Common myeloid progenitor, CD34-positive (primary cell): ENCODE data around the gene DIAPH1.

ENCODE experiments used
- CTCF ChIA-PET: fragments of 350-600 bp; sonication (Branson Sonifier 250); formaldehyde crosslinking; loops from one replicate; lab custom pipeline; 2021; ENCODE audit warnings: antibody characterized with exemption; lab: Charles Lee
- POLR2A ChIA-PET: fragments of 350-600 bp; sonication (Branson Sonifier 250); formaldehyde crosslinking; loops from one replicate; lab custom pipeline; 2021; ENCODE audit warnings: antibody characterized with exemption; lab: Charles Lee
- DNase-seq, 3 donors: peaks; one replicate each; pipeline versions ENCODE4 v3.0.0 to v3.0.0-alpha.2; 2013
- H3K27ac ChIP-seq, 2 experiments: 1 replicate in 1 of 2; 2 replicates in 1 of 2; pipeline ENCODE4 v1.7.0; 2013; ENCODE audit warnings: inconsistent platforms in 2 of 2, low read length in 2 of 2, mild to moderate bottlenecking in 2 of 2, low read depth in 1 of 2, moderate library complexity in 1 of 2; ENCODE audit not compliant: severe bottlenecking in 2 of 2, insufficient read depth in 1 of 2, poor library complexity in 1 of 2
- H3K27me3 ChIP-seq, 5 experiments: replicated peaks in 2 of 5; 1 replicate in 3 of 5; 2 replicates in 2 of 5; pipeline versions ENCODE4 v1.6.1 to v1.7.0; 2013; ENCODE audit warnings: low read length in 4 of 5, mild to moderate bottlenecking in 2 of 5, moderate library complexity in 2 of 5, inconsistent platforms in 1 of 5; ENCODE audit not compliant: insufficient read depth in 5 of 5, control insufficient read depth in 4 of 5
- H3K36me3 ChIP-seq, 4 experiments: 1 replicate in 2 of 4; 2 replicates in 2 of 4; pipeline versions ENCODE4 v1.6.1 to v1.7.0; 2013; ENCODE audit warnings: low read length in 3 of 4, control low read depth in 1 of 4, mild to moderate bottlenecking in 1 of 4; ENCODE audit not compliant: control insufficient read depth in 4 of 4, insufficient read depth in 4 of 4
- H3K4me1 ChIP-seq, 4 experiments: 1 replicate in 3 of 4; 2 replicates in 1 of 4; pipeline versions ENCODE4 v1.6.1 to v1.7.1; 2013; ENCODE audit warnings: low read length in 3 of 4, mild to moderate bottlenecking in 3 of 4, control low read depth in 1 of 4, inconsistent platforms in 1 of 4, moderate library complexity in 1 of 4; ENCODE audit not compliant: control insufficient read depth in 4 of 4, insufficient read depth in 4 of 4; ENCODE audit errors: control extremely low read depth in 1 of 4
- H3K4me3 ChIP-seq, 7 experiments: 1 replicate in 4 of 7; 2 replicates in 3 of 7; pipeline versions ENCODE4 v1.5.1 to v1.7.0; 2013; ENCODE audit warnings: mild to moderate bottlenecking in 7 of 7, low read length in 6 of 7, moderate library complexity in 6 of 7, inconsistent platforms in 2 of 7, low read depth in 2 of 7, control low read depth in 1 of 7; ENCODE audit not compliant: insufficient read depth in 4 of 7, control insufficient read depth in 1 of 7; ENCODE audit errors: extremely low read depth in 1 of 7
- H3K9me3 ChIP-seq, 5 experiments: 1 replicate in 4 of 5; 2 replicates in 1 of 5; pipeline versions ENCODE4 v1.6.1 to v1.7.1; 2013; ENCODE audit warnings: low read length in 4 of 5, mild to moderate bottlenecking in 2 of 5, inconsistent platforms in 1 of 5, low read depth in 1 of 5, moderate library complexity in 1 of 5; ENCODE audit not compliant: control insufficient read depth in 4 of 5, insufficient read depth in 2 of 5; ENCODE audit errors: control extremely low read depth in 1 of 5
- WGBS: methylation state at CpG from one replicate; pipeline ENCODE4 v1.1.5; 2013; ENCODE audit not compliant: insufficient coverage; 5-methylcytosine and 5-hydroxymethylcytosine counted together

DIAPH1 gene

DNA sequence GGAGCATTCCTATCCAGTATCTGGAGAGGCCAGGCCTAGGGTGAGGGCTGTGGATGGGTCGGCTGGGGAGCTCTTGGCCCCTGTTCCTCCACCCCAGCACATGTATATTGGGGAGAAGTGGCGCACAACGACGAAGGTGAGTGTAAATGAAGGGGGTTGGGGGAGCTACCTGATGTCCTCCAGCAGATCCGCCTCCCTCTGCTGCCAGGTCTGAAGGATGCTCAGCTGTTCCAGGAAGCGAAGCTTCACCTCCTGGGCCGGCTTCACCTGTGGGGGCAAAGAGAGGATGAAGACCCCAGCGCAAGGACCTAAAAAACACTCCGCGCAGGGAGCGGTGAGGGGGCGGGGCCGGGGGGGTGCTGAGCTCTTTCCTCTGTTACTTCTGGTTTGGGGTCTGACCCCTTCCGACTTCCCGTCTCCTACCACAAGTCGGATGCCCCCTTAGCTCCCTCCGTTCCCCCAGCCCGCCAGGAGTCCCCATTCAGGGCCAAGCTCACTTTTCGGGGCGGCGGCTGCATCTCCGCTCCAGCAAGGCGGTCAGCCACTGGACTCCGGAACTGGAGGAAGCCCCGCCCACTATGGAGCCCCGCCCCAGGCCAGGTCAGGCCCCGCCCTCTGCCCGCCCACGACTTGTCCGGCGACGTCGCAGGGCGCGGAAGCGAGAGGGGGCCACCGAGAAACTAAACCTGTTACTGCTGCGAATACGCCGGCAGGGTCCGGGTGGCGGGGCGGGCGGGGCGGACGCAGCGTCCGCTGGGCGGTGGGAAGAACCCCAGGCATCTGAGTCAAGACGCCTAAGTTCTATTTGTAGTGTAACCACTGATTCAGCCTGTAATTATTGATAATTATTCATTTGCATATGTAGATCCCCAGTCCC is 32.3 kb upstream of the DIAPH1 start, which contains the start of gene FCHSD1:
Gene FCHSD1, minus strand, starts transcription at position 568 of the 877 bp plus-strand sequence. Its CDS starts 50 bp downstream, at position 518.
- Histone ChIP-seq H3K4me3 (peak within 1 kb of the TSS; percentile 58 to 87 (median 71)), H3K9me3 (no peaks in the 10 kb centered on the region), H3K27me3 (no peaks in the 10 kb centered on the region), H3K4me1 (peaks cover 5 to 15% (median 11%) of the 10 kb centered on the region in 4 experiments), H3K27ac (peak within 1 kb of the TSS in 1 of 2 experiments; percentile 21), H3K36me3 (peaks cover 2 to 22% (median 11%) of the 10 kb centered on the region in 4 experiments)
- ChIA-PET CTCF (interaction anchor here (0.7 to 1.6 kb wide), 6 partner anchors 14 to 80 kb away, joined by 3 to 5 read pairs (median 3); partner anchors contain the start of genes HDAC3 and RELL2), POLR2A (interaction anchor here (0.6 to 0.8 kb wide), 3 partner anchors 14 to 1176 kb away, joined by 3 to 4 read pairs (median 3); partner anchors contain the start of genes EIF4EBP3, HDAC3 and RELL2)
- DNase-seq, result peak; percentile 66 to 83 (median 72)
- WGBS, result 3% methylated on average over 38 of the region's 50 CpGs

DNA sequence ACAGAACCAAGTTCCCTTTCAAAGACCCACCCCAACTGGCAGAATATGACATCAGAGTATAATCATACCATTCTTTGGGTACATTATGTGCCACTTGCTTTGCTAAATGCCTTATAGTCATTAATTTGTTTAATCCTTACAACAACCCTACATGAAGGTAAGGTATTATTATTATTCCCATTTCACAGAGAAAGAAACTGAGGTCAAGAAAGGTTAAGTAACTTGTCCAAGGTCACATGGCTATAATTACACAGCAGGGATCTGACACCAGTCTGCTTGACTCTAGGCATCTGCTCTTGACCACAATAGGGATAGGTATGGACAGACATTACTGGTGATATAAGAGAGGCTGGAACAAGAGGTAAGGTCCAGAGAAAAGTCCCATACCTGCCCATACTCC is 31.2 kb upstream of the DIAPH1 start:
- ChIA-PET CTCF (interaction anchor here (0.5 to 1.1 kb wide), 2 partner anchors 13 to 928 kb away, joined by 3 read pairs; no protein-coding TSS in a partner anchor), POLR2A (no interaction called here)
- H3K4me1 ChIP-seq, result peaks cover 5 to 15% (median 11%) of the 10 kb centered on the region in 4 experiments
- H3K4me3 ChIP-seq, result no peak overlapping the region
- H3K27ac ChIP-seq, result no peak overlapping the region
- no peaks in the 10 kb centered on the region for H3K27me3 ChIP-seq
- no peak for DNase-seq
- H3K36me3 ChIP-seq, result peaks cover 2 to 32% (median 16%) of the 10 kb centered on the region in 4 experiments
- no peaks in the 10 kb centered on the region for H3K9me3 ChIP-seq

DNA sequence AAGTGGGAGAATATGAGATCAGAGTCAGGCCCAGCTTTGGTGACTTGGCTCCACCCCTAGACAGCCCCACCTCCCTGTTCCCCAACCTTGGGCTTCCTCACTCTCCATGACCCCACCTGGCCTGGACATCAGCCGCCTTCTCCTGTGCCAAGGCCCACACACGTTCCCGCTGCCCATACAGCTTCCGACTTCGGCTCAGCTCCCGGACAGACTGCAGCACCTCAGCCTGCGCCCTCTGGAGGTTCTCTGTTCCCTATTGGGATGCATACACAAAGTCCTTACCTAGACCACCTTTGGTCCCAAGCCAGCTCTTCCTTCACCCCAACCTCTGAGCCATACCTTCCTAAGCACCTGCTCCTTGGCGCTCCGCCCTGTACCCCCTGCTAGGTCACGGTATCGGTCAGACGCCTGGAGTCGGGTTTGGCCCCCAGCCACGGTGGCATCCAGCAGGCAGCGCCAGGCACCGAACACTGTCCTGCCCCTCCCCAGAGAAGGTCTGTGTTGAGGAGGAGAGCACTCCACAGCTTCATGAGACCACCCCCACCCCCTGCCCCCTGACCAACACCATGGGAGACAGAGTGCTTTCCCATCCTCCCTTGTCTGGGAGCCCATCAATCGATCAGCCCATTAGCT is 30.4 kb upstream of the DIAPH1 start:
- Histone ChIP-seq H3K36me3 (peaks cover 2 to 40% (median 19%) of the 10 kb centered on the region in 4 experiments), H3K4me1 (peaks cover 5 to 15% (median 11%) of the 10 kb centered on the region in 4 experiments), H3K4me3 (no peak overlapping the region), H3K27ac (no peak overlapping the region), H3K9me3 (no peaks in the 10 kb centered on the region), H3K27me3 (no peaks in the 10 kb centered on the region)
- POLR2A ChIA-PET, result no interaction called here
- CTCF ChIA-PET, result interaction anchor here (1.1 kb wide), 1 partner anchor 14 kb away, joined by 3 read pairs; no protein-coding TSS in a partner anchor
- no peak for DNase-seq
- 99% methylated on average over 17 of the region's 17 CpGs for WGBS

DNA sequence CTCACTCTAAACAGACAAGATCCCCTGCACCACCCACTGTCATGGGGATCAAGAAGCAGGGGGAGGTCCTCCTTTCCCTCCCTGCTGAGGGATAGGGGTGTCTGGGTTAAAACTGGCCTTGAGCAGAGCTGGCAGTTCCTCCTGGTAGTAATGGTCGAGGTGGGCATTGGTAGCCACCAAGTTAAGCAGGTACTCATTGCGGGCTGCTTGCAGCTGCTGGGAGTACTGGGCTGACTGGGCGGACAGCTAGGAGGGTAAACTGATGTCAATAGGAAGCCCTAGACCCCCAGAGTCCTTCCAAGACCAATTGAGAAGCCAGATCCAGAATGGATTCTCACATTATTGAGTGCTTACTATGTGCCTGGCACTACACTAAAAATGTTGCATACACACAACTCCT is 29.1 kb upstream of the DIAPH1 start:
- CTCF ChIA-PET, result interaction anchor here (1.0 kb wide), 1 partner anchor 27 kb away, joined by 3 read pairs; no protein-coding TSS in a partner anchor
- peaks cover 2 to 45% (median 23%) of the 10 kb centered on the region in 4 experiments for H3K36me3 ChIP-seq
- POLR2A ChIA-PET, result interaction anchor here (0.7 kb wide), 1 partner anchor 856 kb away, joined by 3 read pairs; no protein-coding TSS in a partner anchor

DNA sequence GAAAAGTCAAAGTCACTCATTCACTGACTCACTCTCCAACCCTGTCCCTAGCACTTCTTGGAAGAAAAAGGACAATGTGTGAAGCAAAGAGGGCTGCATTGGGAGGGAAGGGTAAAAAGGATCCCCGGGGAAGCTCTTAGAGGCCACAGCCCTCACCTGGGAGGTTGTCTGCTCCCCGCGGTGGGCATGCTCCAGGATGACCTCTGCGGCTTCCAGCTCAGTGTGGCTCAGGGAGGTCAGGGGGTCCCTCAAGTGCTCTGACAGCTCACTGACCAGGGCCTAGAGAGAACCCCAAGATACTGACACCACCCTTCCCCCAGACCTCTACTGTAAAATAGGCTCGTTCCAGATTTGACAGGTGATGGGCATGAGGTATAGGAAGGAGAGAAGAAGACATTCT is 28.4 kb upstream of the DIAPH1 start:
- ChIA-PET CTCF (interaction anchor here (1.0 to 1.4 kb wide), 4 partner anchors 9 to 27 kb away, joined by 3 read pairs; no protein-coding TSS in a partner anchor), POLR2A (no interaction called here)
- H3K27ac ChIP-seq, result no peak overlapping the region
- no peak overlapping the region for H3K4me3 ChIP-seq
- no peaks in the 10 kb centered on the region for H3K9me3 ChIP-seq
- peaks cover 2 to 48% (median 25%) of the 10 kb centered on the region in 4 experiments for H3K36me3 ChIP-seq
- no peaks in the 10 kb centered on the region for H3K27me3 ChIP-seq
- WGBS, result 98% methylated on average over 5 of the region's 5 CpGs
- no peak for DNase-seq
- peaks cover 5 to 14% (median 12%) of the 10 kb centered on the region in 4 experiments for H3K4me1 ChIP-seq

More for the DNA sequence above, 29.1 kb upstream of the DIAPH1 start:
- H3K27me3 ChIP-seq, result no peaks in the 10 kb centered on the region
- H3K27ac ChIP-seq, result no peak overlapping the region
- no peak overlapping the region for H3K4me3 ChIP-seq
- H3K4me1 ChIP-seq, result peaks cover 5 to 15% (median 12%) of the 10 kb centered on the region in 4 experiments
- WGBS, result 100% methylated on average over 2 of the region's 3 CpGs
- no peak for DNase-seq
- no peaks in the 10 kb centered on the region for H3K9me3 ChIP-seq

DNA sequence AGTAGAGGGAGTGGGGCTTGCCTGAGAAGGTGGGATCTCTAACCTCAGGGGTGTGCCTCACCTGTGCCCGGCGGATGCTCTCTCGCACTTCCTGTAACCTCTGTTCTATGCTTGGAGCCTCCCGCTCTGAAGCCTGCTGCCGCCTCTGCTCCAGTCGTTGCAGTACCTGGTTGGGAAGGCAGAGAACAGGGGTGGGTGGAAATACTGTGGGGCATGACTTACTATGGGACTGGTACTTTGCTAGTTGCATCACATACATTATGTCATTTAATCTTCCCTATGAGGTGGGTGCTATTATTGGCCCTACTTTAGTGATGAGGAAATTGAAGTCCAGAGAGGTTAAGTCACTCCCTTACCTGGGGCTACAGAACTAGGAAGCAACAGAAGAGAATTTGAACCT is 27.2 kb upstream of the DIAPH1 start:
- WGBS, result 100% methylated on average over 3 of the region's 6 CpGs
- Histone ChIP-seq H3K9me3 (no peaks in the 10 kb centered on the region), H3K36me3 (peaks cover 2 to 53% (median 25%) of the 10 kb centered on the region in 4 experiments), H3K27ac (no peak overlapping the region), H3K27me3 (no peaks in the 10 kb centered on the region), H3K4me3 (no peak overlapping the region), H3K4me1 (peaks cover 0 to 7% (median 5%) of the 10 kb centered on the region in 4 experiments)
- ChIA-PET POLR2A (no interaction called here), CTCF (interaction anchor here (1.3 to 1.4 kb wide), 2 partner anchors 8 to 14 kb away, joined by 3 read pairs; no protein-coding TSS in a partner anchor)
- no peak for DNase-seq
